Activated CD8-positive, alpha-beta T cell treated with anti-CD3 and anti-CD28 coated beads for 36 hours (primary cell): Measurements from ENCODE around the gene PNMA5. TPM values are rescaled to one million over a fixed set of nuclear protein-coding genes. Genes with fewer than 3 reads are reported as not detected.

Experiments used
- ATAC-seq: fragments of 200-7000 bp; cut with Tn5 transposase; one replicate; pipeline ENCODE4 v1.10.0; 2021; ENCODE audit warnings: mild to moderate bottlenecking, moderate library complexity
- CTCF ChIA-PET: fragments of 350-600 bp; sonication (Branson Sonifier 250); formaldehyde crosslinking; loops from one replicate; lab custom pipeline; 2021; ENCODE audit warnings: antibody characterized with exemption; lab: Charles Lee
- POLR2A ChIA-PET: fragments of 350-600 bp; sonication (Branson Sonifier 250); formaldehyde crosslinking; loops from one replicate; lab custom pipeline; 2021; ENCODE audit warnings: antibody characterized with exemption; lab: Charles Lee
- DNase-seq: peaks from one replicate; pipeline ENCODE4 v3.0.0-alpha.2; 2020
- H3K27ac Mint-ChIP-seq: one replicate; pipeline ENCODE4 v1.8.0; 2021; ENCODE audit warnings: mild to moderate bottlenecking, mixed read lengths
- H3K27me3 Mint-ChIP-seq: one replicate; pipeline ENCODE4 v1.8.0; 2021; ENCODE audit warnings: mixed read lengths
- H3K36me3 Mint-ChIP-seq: one replicate; pipeline ENCODE4 v1.8.0; 2021; ENCODE audit warnings: low read depth, mixed read lengths
- H3K4me1 Mint-ChIP-seq: one replicate; pipeline ENCODE4 v1.8.0; 2021; ENCODE audit warnings: low read depth, mixed read lengths
- H3K4me3 Mint-ChIP-seq: one replicate; pipeline ENCODE4 v1.8.0; 2021; ENCODE audit warnings: mild to moderate bottlenecking, moderate library complexity, mixed read lengths
- H3K9me3 Mint-ChIP-seq: one replicate; pipeline ENCODE4 v1.8.0; 2021; ENCODE audit warnings: mixed read lengths
- intact Hi-C: fragments of 100-400 bp; cut with micrococcal nuclease; formaldehyde crosslinking; loops from one replicate; pipeline ENCODE4 v1.10.0; 2022
- total RNA-seq, 2 experiments: library from RNA; stranded (reverse); gene quantifications; one replicate each; pipeline ENCODE4 v1.2.3, GENCODE V29; 2021
- TF ChIP-seq, protein P1 (sequence below): fragments of 200-600 bp; IDR thresholded peaks from one replicate; pipeline ENCODE4 v1.8.0; 2022; ENCODE audit warnings: antibody characterized with exemption, mild to moderate bottlenecking

Gene PNMA5
- total RNA-seq, 2 experiments from 2014 or later: not detected

DNA sequence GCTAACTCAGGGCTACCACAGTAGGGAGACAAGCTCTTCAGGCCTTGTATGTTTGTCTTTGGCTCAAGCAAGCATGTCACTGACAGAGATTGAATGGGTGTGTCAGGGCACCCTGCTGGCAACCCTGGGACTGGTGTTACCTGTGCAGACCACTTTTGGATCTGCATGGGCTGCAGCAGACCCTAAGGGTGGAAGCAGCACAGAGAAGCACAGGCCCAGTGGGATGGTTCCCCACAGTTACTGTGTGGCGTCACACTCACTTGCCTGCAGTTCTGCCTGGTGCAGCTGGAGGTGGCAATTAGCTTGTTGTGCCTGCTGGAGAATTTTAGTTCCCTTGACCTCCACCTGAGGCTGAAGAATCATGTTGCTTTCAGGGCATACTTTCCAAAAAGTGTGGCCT, 50.1 kb downstream of the PNMA5 start:
- TF ChIP-seq, protein P1, sequence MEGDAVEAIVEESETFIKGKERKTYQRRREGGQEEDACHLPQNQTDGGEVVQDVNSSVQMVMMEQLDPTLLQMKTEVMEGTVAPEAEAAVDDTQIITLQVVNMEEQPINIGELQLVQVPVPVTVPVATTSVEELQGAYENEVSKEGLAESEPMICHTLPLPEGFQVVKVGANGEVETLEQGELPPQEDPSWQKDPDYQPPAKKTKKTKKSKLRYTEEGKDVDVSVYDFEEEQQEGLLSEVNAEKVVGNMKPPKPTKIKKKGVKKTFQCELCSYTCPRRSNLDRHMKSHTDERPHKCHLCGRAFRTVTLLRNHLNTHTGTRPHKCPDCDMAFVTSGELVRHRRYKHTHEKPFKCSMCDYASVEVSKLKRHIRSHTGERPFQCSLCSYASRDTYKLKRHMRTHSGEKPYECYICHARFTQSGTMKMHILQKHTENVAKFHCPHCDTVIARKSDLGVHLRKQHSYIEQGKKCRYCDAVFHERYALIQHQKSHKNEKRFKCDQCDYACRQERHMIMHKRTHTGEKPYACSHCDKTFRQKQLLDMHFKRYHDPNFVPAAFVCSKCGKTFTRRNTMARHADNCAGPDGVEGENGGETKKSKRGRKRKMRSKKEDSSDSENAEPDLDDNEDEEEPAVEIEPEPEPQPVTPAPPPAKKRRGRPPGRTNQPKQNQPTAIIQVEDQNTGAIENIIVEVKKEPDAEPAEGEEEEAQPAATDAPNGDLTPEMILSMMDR: no peak
- H3K36me3 Mint-ChIP-seq: peaks cover 2% of the 10 kb centered on the region
- H3K9me3 Mint-ChIP-seq: no peaks in the 10 kb centered on the region
- ATAC-seq (no peak), DNase-seq (no peak)
- no peak overlapping the region for H3K4me3 Mint-ChIP-seq
- no peaks in the 10 kb centered on the region for H3K27me3 Mint-ChIP-seq
- intact Hi-C loops: no loop called here
- H3K4me1 Mint-ChIP-seq: no peaks in the 10 kb centered on the region
- H3K27ac Mint-ChIP-seq: no peak overlapping the region
- ChIA-PET POLR2A (interaction anchor here (0.6 kb wide), 1 partner anchor 509 kb away, joined by 4 read pairs; no protein-coding TSS in a partner anchor), CTCF (interaction anchor here (1.1 to 2.8 kb wide), 2 partner anchors 9 to 701 kb away, joined by 3 to 26 read pairs; no protein-coding TSS in a partner anchor)

DNA sequence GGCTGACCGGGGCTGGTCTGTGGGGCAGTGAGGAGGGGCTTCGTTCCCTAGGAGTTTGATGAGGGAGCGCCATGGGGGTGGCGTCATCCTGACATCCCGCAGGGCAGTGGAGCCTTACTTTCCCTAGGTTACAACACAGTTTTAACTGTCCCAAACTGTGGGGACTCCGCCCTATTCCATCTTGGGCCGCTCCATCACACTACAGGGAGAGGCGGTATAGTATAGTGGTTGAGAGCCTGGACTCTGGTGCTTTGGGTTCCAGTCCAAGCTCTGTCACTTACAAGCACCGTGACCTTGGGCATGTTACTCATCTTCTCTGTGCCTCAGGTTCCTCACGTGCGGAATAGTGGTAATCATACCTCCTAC, 51.9 kb downstream of the PNMA5 start:
- Mint-ChIP-seq H3K36me3 (peaks cover 2% of the 10 kb centered on the region), H3K4me3 (peak overlapping the region; percentile 86), H3K27me3 (no peaks in the 10 kb centered on the region), H3K9me3 (no peaks in the 10 kb centered on the region), H3K4me1 (no peaks in the 10 kb centered on the region), H3K27ac (peak overlapping the region; percentile 59)
- CTCF ChIA-PET: interaction anchor here (0.6 to 2.8 kb wide), 21 partner anchors 9 to 726 kb away, joined by 3 to 26 read pairs (median 4); partner anchors contain the start of gene HAUS7
- DNase-seq (no peak), ATAC-seq (no peak)
- POLR2A ChIA-PET: no interaction called here
- intact Hi-C loops: no loop called here
- TF ChIP-seq, protein P1: no peak

DNA sequence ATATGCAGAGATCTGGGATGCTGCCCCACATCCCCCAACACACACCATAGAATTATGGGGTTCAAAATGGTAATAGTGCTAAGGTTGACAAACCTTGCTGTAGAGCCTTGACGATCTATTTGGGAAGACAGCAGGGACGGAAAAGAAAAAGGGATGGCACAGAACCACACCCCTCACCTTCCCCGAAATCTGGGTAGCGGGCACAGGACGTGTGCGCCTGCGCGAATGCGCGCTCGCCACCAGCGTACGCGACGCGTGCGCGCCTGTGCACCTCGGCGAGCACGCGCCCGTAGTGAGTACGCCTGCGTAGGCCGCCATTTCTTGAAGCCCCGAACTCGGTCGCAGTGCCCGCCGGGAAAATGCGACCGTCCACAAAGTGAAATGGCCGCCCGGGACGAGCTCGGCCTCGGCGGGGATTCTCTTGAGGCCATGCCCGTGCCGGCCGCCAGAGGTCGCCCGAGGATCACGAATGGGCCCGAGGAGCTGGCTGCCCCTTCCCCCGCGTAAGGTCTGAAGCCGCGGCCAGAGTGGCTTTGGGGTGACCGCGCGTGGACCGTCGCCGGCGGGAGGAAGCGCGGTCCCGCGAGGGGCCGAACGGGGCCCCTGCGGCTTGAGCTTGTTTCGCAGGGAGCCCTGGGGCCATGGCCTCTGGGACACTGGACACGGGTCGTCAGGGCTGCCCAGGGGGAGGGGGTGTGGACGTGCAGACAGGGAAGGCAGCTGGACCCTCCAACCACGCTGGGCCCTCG, 52.4 kb downstream of the PNMA5 start:
- intact Hi-C loops: no loop called here
- POLR2A ChIA-PET: no interaction called here
- peak overlapping the region; percentile 85 for H3K27ac Mint-ChIP-seq
- no peaks in the 10 kb centered on the region for H3K27me3 Mint-ChIP-seq
- H3K4me1 Mint-ChIP-seq: no peaks in the 10 kb centered on the region
- TF ChIP-seq, protein P1: peak; percentile 60
- peak overlapping the region; percentile 86 for H3K4me3 Mint-ChIP-seq
- no peaks in the 10 kb centered on the region for H3K9me3 Mint-ChIP-seq
- DNase-seq (peak; percentile 91), ATAC-seq (peak; percentile 99)
- peaks cover 2% of the 10 kb centered on the region for H3K36me3 Mint-ChIP-seq
- CTCF ChIA-PET: interaction anchor here (0.6 to 2.8 kb wide), 24 partner anchors 8 to 826 kb away, joined by 3 to 26 read pairs (median 4); partner anchors contain the start of gene HAUS7

Other genes starting within 250 kb of the PNMA5 start
- gene MAGEA2, start 240.3 kb downstream of the PNMA5 start, total RNA-seq: not detected
- gene CSAG3, start 234.9 kb downstream of the PNMA5 start, total RNA-seq: not detected
- gene MAGEA6, start 224.4 kb downstream of the PNMA5 start, total RNA-seq: not detected
- 1 to 10 TPM; 8.3 to 8.8 TPM for gene CETN2, start 163.4 kb downstream of the PNMA5 start, total RNA-seq
- gene NSDHL, start 163.1 kb downstream of the PNMA5 start, total RNA-seq: 10 to 100 TPM; 15.0 to 15.8 TPM
- gene ZNF185, start 96.0 kb downstream of the PNMA5 start, total RNA-seq: 1 to 10 TPM; 1.6 to 1.7 TPM
- 1 to 10 TPM; 1.1 to 1.4 TPM for gene PNMA3, start 62.4 kb upstream of the PNMA5 start, total RNA-seq
- under 1 TPM; 0.40 to 0.43 TPM for gene PNMA6A, start 78.3 kb upstream of the PNMA5 start, total RNA-seq
- not detected for gene MAGEA1, start 185.2 kb upstream of the PNMA5 start, total RNA-seq